GM18909 (cell line): ENCODE results near the gene OGFRL1.
A peak's percentile ranks its signal among the peaks of the same experiment; 100 is the strongest.

Source experiments
- ATAC-seq: cut with Tn5 transposase; IDR thresholded peaks from one replicate; pipeline ENCODE4 v1.9.1; 2021; ENCODE audit warnings: mild to moderate bottlenecking; ENCODE audit not compliant: unreplicated experiment, poor library complexity

Gene OGFRL1

GRCh38 chr6:71280701-71281100, 7.9 kb upstream of the OGFRL1 start:
- ATAC-seq: no peak

DNA sequence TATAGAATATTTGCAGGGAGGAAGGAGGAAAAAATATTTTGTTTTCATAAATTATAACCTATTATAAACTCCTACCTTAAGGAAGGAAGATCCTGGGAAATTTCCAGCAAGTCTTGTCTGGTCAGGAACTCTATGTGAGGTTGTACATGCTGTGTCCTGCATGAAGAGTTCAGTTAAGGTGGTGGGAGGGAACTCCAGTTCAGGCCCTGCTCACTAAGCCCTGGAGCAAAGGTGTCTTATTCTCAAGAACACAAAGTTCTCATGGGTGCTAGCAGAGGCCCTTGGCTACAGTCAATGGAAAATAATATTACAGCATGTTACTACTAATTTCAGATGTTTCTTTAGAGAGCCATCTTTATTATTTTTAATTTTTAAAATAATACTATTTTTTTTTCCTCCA, 3.8 kb upstream of the OGFRL1 start:
- no peak for ATAC-seq

DNA sequence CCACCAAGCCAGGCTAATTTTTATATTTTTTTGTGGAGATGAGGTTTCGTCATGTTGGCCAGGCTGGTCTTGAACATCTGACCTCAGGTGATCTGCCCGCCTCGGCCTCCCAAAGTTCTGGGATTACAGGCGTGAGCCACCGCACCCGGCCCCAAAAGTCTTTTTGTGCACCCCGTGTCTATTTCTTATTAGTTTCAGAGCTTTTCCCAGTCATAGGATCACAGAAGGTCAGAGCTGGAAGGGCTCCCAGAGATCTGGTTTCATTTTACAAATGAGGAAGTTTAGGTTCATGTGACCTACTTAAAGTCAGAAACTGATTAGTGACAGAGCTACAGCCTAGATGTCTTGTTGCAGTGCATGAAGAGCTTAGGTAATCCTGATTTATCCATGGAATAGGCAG, 1.6 kb upstream of the OGFRL1 start:
- no peak for ATAC-seq

DNA sequence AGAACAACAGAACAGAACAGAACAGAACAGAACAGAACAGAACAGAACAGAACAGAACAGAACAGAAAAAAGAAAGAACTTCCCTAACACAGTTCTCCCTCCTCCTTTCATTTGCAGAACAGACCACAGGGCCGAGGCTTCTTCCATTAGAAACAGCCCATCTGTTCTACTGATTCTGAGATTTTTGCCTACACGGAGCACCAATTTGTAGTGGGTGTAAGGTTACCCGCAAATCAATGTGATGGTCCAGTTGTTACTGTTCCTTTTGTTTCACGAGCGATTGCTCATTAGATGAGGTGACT, 734 bp upstream of the OGFRL1 start:
- no peak for ATAC-seq

DNA sequence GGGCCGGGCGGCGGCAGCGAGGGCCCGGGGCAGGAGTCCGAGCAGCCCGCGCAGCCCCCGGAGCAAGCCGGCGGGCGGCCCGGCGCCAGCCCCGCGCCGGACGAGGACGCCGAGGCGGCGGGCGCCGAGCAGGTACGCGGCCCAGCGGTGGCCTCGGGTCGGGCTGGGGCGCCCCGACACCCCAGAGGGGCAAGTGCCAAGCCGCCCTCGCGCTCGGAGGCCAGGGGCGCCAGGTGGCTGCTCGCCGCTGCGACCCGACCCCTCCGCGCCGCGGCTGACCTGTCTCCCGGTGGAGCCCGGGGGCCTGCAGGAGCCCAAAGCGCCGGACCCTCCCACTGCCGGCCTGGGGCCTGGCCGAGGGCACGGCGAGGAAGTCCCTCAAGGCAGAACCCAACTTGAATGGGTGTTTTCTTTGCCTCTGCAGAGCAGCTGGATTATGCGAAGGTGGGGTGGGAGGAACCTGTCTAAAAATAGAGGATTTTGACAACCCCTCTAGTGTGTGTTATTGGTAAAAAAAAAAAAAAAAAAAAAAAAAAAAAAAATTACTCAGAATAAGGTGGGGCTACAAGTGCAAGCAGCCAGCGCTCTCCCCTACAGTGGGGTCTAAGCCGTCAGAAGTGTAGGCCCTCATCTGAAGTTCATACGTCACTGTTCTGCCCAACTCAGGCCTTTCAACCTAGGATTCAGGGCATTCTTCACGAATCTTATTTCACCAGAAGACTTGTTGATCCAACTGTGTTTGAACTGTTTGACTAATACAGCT, 609 bp downstream of the OGFRL1 start:
- ATAC-seq: peak; percentile 35

DNA sequence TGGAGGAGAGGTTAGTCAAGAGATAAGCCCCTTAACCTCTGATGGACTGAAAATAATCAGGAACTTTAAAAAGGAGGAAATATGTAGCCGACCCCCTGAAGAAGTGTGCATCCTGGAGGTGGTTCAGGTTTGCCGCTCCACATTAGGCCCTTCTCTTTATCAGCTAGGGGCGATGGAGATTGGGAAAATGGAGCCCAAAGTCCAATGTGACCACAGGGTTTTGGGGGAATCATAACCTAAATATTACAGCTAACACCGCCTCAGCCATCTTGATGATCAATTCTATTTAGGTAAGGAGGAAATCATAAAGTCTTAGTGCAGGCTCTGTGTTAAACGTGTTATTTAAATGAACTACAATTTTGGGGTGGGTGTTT, 1.2 kb downstream of the OGFRL1 start:
- no peak for ATAC-seq

- no peak for ATAC-seq
Observed at GRCh38 chr6:71290611-71291010, 2.0 kb downstream of the OGFRL1 start.

DNA sequence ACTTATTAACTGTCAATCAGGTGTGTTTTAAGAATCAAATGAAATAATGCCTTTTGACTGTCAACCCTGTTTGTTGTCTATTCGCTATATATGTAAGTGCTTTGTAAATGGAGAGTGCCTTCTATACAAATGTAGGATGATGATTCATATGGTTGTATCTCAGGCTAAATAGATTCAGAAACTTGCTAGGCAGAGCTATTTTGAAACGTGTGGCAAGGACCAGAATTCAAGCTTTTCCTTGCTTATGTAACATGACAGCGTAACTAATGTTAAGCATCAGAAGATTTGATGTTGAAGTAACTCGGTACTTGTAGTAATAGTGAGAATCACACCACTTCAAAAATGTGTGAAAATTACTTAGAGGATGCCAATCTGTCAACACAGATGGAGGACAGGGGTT, 3.4 kb downstream of the OGFRL1 start:
- no peak for ATAC-seq

GRCh38 chr6:71294121-71294523, 5.5 kb downstream of the OGFRL1 start:
- ATAC-seq: no peak

GRCh38 chr6:71298459-71298858, 9.8 kb downstream of the OGFRL1 start:
- ATAC-seq: no peak

DNA sequence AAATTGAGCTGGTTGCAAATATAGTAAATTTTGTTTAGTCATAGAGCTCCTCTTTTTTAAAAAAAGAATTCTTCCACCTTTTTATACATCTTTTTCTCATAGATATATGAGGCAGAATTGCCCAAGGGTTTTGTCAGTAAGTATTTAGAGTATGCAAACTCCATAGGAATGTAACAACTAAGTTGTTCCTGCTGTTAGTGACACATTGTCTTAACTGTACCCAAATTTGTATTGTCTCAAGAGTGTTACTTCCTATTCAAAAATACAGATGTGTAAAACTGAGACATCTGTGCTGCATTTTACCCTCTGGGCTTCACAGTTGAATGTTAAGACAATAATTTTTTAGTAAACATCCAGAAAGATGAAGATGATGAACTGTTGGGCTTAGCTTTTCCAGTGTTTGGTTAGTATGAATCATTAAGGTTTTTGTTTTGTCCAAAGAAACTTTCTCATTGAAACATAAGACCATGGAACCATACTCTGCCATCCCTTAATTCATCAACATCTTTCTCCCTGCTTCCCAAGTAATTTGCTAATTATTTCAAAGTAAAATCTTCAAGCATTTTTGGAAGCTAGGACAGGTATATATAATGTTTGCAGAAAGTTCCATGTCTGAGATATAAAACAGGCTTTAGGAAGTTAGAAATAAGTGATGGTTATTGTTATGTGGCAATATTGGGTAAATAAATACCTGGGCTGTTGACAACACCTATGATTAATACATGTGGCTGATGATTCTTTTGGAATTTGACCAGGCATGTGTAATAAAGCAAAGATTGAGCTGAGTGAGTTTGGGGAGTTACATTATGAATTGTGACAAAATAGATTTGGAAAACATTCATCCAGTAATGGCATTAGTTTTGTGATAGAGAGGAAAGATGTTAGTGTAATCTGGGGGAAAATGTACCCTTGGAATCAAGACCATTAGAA, 11.2 kb downstream of the OGFRL1 start:
- no peak for ATAC-seq

DNA sequence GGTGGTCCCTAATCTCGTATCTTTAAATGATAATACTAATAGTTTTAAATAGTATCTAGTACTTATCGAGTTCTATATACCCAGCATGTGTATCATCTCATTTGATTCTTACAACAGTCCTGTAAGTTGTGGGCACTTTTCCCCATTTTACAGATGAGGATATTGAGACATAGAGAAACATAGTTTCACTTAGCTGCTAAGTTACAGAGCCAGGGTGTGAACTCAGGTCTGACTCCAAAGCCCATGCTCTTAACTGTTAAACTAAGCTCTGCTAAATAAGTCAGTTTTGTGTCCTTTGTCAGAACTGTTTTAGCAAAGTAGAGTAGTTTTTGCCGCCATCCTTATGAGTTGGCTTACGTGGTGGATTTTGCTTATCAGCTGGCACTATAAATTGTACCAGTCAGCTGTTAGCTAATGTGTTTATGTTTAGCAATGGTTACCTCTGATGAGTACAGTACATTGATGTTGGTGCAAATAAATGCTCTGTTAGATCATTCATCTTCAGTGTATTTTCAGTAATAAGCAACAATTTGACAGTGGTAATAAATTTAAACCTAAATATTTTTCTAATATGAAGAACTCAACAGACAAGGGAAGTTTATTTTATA, 12.1 kb downstream of the OGFRL1 start:
- no peak for ATAC-seq

DNA sequence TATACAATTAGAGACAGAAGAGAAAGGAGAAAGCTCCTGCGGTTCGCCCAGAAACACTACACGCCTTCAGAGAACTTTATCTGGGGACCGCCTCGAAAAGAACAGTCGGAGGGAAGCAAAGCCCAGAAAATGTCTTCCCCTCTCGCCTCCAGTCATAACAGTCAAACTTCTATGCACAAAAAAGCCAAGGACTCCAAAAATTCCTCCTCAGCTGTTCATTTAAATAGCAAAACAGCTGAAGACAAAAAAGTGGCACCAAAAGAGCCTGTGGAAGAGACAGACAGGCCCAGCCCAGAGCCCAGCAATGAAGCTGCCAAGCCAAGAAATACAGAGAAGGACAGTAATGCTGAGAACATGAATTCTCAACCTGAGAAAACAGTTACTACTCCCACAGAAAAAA, 12.9 kb downstream of the OGFRL1 start:
- ATAC-seq: no peak

DNA sequence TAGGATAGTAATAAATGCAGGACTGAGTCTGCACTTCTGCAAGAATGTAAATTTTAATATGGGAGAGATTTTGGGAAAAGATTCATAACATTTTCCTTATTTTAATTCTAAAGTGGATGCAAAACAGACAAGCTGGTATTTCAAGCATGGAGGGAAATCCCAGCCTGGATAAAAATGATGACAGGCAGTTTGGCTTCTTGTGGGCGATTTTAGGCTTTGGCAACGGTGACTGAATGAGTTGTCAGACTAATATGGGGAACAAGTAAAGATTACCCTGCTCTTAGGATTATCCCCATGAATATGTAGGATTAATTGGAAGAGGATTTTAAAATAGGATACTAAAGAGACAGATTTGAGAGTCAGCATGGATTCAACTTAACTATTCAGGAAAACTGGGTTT, 21.0 kb downstream of the OGFRL1 start:
- no peak for ATAC-seq

GRCh38 chr6:71310261-71310660, 21.6 kb downstream of the OGFRL1 start:
- no peak for ATAC-seq

- ATAC-seq: no peak
Observed at GRCh38 chr6:71312089-71312488, 23.5 kb downstream of the OGFRL1 start.

- ATAC-seq: no peak
Observed at GRCh38 chr6:71317441-71317840, 28.8 kb downstream of the OGFRL1 start.

GRCh38 chr6:71320041-71320440, 31.4 kb downstream of the OGFRL1 start:
- ATAC-seq: no peak

DNA sequence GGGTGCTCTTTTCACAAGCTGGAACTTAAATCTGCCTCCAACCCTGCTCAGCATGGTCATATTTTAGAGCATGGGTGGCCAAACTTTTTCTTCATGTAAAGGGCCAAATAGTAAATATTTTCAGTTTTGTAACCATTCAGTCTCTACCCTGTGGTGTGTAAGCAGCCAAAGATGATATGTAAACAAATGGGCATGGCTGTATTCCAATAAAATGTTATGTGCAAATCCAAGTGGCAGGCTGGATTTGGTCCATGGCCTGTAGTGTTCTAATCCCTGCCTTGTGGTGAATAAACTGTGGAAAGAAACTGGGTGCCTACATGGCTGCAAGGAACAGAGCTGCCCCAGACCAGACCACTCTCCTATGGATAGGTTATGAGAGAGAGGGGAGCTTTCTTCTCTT, 32.7 kb downstream of the OGFRL1 start:
- ATAC-seq: no peak

GRCh38 chr6:71324194-71324785, 35.7 kb downstream of the OGFRL1 start:
- ATAC-seq: no peak

GRCh38 chr6:71326611-71327010, 38.0 kb downstream of the OGFRL1 start:
- no peak for ATAC-seq
